Measurements from ENCODE around the gene IGBP1. TPM values are rescaled to one million over a fixed set of nuclear protein-coding genes. Genes with fewer than 3 reads are reported as not detected.

The IGBP1 gene
- total and polyA plus RNA-seq, 9 of the 15 experiments (the other 6 are each of a cell fraction or from before 2014, with no cell fraction given), result 36.6 to 91.5 (median 52.8) TPM

GRCh38 chrX:70133303-70134115 lies at the start of gene IGBP1 (continued):
- TF ChIP-seq SMAD1 (IDR thresholded peaks at IDR 0.05; ENCODE audit: low read depth, low read length, partially characterized antibody) (no peak), POLR2A (conservative IDR thresholded peaks at IDR 0.05) (peak; percentile 84), JUNB (CRISPR knock-in tag; conservative IDR thresholded peaks at IDR 0.05) (no peak), IRF1 (CRISPR knock-in tag; IDR thresholded peaks at IDR 0.05; ENCODE audit: borderline replicate concordance) (no peak), SOX6 (IDR thresholded peaks at IDR 0.05) (0 out of 2 replicates have a peak, but pooled peaks have one; percentile 16), RAD51 (IDR thresholded peaks at IDR 0.05; ENCODE audit: borderline replicate concordance, low read depth) (no peak), CREBBP (IDR thresholded peaks at IDR 0.05; ENCODE audit: low read depth, low read length) (no peak), ATF2 (CRISPR knock-in tag; IDR thresholded peaks at IDR 0.05) (no peak), ZNF77 (CRISPR knock-in tag; IDR thresholded peaks at IDR 0.05) (no peak), ZBTB49 (CRISPR knock-in tag; IDR thresholded peaks at IDR 0.05; ENCODE audit: borderline replicate concordance) (no peak), SNRNP70 (optimal IDR thresholded peaks at IDR 0.05; ENCODE audit: low read depth, low read length) (no peak), ZNF79 (CRISPR knock-in tag; IDR thresholded peaks at IDR 0.05; ENCODE audit: low read depth) (no peak), SREBF2 (CRISPR knock-in tag; IDR thresholded peaks at IDR 0.05) (no peak), PRDM10 (IDR thresholded peaks at IDR 0.05; ENCODE audit: partially characterized antibody) (no peak), E2F8 (IDR thresholded peaks at IDR 0.05; ENCODE audit: low read depth, partially characterized antibody) (peak; percentile 71), ADNP (tag; IDR thresholded peaks at IDR 0.05) (no peak; the same call in 1 of the 2 replicates), CXXC5 (CRISPR knock-in tag; IDR thresholded peaks at IDR 0.05) (peak; percentile 20; the same call in 1 of the 2 replicates)

All from K562 (cell line).